NCI-H1417 (cell line): ENCODE data around the gene TPD52L1.
A peak's percentile ranks its signal among the peaks of the same experiment; 100 is the strongest.

Experiments used
- DNase-seq, 3 experiments: peaks; one replicate each; lab custom pipeline; 2025; lab: John Stamatoyannopoulos, UW

Gene TPD52L1

GRCh38 chr6:125208625-125209249, 55.2 kb downstream of the TPD52L1 start:
- DNase-seq: no peak

DNA sequence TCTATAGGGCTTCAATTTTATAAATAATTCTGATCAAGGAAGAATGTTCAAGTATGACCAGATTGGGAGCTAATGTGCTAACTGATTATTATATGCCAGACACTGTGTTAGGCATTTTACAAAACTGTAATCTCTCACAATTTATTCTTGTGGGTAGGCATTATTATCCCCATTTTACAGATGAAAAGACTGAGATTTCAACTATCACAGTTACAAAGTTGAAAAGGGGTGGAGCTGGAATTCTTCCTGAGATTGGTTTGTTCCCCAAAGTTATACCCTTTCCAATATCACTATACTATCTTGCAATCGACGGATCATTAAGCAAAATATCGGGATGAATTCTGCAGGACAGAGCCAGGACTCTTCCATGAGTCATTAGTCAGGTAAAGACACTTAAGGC, 57.1 kb downstream of the TPD52L1 start:
- no peak for DNase-seq

DNA sequence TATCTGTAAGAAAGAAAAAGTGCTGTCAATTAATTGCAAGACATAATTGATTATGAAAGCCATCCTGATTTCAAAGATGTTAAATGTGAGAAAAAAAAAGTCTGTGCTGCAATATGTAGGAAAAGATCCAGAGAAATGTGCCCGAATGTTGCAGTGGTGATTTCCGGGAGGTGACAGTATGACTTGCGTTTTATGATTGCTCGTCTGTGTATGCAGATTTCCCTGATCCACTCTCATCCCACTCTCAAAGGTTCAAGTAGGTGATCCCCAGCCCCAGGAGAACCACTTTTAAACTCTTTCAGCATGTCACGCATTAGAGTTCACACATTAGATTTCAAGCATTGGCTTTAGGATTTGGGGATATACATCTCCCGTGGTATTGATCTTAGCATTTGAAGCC, 57.8 kb downstream of the TPD52L1 start:
- DNase-seq: peak in 1 of 3 experiments; percentile 37

DNA sequence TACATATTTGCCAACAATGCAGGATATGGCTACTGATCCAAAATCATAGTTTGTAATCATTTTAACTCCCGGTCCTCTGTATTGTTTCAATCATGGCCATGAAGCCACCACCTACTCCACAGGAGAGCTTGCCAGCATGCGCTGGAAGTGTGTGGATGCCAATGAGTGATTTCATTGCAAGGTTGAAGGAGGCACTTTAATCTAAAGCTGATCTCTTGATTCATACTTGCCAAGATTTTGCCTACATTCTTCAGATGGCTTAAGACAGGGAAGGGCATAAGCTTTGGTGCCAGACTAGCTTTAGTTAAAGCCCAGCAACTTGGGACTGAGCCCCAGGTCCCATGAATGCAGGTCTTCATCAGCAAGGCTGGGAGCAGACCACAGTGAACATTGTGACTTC, 58.8 kb downstream of the TPD52L1 start:
- no peak for DNase-seq

DNA sequence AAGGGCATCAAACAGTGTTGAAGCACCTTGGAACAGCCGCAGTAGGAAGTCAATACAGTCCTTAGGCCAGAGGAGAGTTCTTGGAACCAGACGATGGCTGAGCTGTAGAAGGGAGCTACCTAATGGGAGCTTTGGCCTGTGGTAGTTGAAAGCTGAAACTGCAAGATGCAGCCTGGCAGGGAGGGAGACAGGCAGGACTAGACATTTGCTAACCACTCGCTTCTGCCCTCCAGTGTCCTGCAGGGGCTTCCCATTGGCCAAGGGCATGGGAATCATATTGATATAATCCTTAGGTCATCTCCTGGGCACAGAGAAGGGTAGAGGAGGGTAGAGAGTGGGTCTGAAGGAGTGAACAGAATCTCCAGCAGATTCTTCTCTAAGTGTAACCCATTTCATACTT, 60.4 kb downstream of the TPD52L1 start:
- DNase-seq: no peak

- no peak for DNase-seq
Observed at GRCh38 chr6:125215252-125215819, 61.8 kb downstream of the TPD52L1 start.

DNA sequence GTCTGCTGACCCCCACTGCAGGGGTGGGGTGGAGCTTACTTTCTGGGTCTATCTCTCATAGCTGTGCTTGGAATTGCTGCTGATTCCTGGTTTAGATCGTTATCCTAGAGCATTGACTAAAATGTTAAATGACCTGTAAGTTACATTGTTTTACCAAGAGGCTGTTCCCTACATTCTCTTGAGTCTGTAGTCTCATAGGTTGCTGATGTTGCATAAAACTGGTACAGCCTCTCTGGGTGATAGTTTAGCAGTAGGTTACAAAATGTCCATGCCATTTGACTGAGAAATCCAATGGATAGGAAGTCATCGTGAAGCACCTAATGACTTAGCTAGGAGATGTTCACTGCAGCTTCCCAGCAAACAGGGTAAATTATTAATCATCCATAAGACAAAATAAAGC, 62.4 kb downstream of the TPD52L1 start:
- no peak for DNase-seq

GRCh38 chr6:125217369-125217768, 63.8 kb downstream of the TPD52L1 start:
- DNase-seq: no peak

DNA sequence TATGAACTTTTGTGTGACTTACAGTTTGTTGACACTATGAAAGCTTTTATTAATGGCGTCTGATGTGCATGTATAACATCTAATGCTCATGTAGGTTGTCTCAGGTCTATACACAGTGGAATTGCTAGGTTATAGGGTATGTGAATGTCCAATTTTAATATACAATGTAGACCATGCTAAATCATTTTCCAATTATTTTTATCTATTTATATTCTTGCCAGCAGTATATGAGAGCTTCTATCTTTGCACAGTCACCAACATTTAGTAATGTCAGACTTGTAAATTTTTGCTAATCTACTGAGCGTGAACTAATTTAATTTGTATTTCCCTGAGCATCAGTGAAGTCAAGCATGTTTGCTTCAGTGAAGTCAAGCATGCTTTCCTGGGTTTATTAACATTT, 64.4 kb downstream of the TPD52L1 start:
- no peak for DNase-seq

DNA sequence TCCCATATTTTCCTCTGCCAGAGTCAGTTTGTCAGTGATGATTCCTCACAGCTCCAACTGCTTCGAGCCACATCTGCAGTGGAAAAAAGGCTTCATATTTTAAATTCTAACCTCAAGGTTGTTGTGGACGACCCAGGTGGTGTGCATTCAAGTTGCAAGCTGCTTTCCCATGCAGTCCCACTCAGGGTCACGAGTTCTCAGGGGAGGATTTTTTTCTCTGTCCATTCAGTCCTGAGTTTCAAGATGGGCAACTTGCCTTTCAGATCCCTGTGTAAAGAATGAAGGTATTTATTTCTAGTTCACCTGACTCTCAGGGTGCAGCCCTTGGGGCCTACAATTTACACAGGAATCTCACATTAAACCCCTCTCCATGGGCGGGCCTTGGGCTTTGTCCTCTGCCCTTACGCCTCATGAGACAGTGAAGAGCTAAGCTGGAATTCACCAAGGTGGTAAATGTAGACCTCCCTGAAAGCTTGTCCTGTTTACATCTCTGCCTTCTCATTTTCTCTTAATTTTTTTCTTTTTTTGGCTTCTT, 65.9 kb downstream of the TPD52L1 start:
- DNase-seq: no peak

GRCh38 chr6:125220712-125221111, 67.1 kb downstream of the TPD52L1 start:
- DNase-seq: no peak

- DNase-seq: no peak
Observed at GRCh38 chr6:125222531-125223455, 69.2 kb downstream of the TPD52L1 start.

GRCh38 chr6:125224231-125224861, 70.8 kb downstream of the TPD52L1 start:
- no peak for DNase-seq

- no peak for DNase-seq
Observed at GRCh38 chr6:125227244-125227643, 73.7 kb downstream of the TPD52L1 start.

- no peak for DNase-seq
Observed at GRCh38 chr6:125228981-125229479, 75.5 kb downstream of the TPD52L1 start.

DNA sequence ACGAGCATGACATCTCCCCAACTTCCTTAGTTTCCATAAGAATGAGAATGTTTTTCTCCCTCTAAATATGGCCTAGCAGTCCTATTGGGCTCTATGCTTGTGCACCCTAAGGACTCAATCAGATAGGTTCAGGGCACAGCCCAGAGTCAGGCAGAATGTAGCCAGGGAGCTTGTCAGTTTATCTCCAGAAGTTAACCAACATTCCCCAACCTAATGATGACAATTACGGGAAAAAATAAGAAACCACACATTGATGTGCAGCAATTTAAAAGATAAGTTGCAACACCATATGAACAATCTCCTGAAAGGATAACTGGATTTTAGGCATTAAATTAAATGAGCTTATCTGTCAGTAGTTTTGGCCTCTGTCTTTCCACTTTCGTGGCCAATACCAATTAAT, 77.1 kb downstream of the TPD52L1 start:
- DNase-seq: no peak

- no peak for DNase-seq
Observed at GRCh38 chr6:125231133-125231532, 77.6 kb downstream of the TPD52L1 start.

GRCh38 chr6:125231574-125232343, 78.2 kb downstream of the TPD52L1 start:
- DNase-seq: no peak

GRCh38 chr6:125232466-125232865, 78.9 kb downstream of the TPD52L1 start:
- no peak for DNase-seq

DNA sequence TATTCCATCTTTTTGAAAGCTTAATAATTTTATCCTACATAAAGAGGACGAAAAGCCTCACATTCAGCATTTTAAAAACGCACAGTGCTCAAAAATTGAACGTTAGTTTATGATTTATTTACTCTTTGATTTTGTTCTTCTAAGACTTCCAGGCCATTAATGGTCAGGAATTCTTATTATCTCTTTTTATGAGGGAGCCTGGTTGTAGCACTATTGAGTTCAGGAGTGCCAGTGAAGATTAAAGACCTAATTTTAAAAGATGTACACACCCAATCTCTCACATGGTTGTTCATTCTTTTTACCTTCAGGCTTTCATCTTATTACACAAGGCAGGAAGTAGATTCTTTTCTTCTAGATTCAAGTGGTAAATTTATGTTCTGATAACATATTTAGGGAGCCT, 79.6 kb downstream of the TPD52L1 start:
- DNase-seq: no peak
